ENCODE results near the gene ZNF532. TPM values are rescaled to one million over a fixed set of nuclear protein-coding genes. Genes with fewer than 3 reads are reported as not detected.
A peak's percentile ranks its signal among the peaks of the same experiment; 100 is the strongest.

The ZNF532 gene
- total RNA-seq, 4 donors from 2014 or later, result 16.2 to 26.9 (median 22.7) TPM

DNA sequence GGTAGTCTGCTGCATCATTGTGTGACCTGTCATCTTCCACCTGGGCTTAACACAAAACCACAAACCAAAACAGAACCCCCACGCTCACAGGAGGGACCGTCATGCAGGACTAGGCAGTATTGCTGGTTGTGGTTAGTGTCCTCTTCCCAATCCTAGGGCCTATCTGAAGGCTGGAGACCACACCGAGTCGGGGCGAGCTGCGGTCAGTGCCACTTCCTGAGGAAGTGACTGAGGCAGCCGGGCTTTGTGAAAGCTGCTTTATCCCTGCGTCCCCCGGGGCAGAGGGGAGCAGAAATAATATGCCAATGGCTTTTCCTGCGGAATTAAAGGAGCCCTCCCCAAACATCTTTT is 22.9 kb downstream of the ZNF532 start:
- TF ChIP-seq POLR2A (IDR thresholded peaks at IDR 0.05), result no peak
- peak in 1 of 3 donors; percentile 25 for TF ChIP-seq POLR2AphosphoS5 (IDR thresholded peaks at IDR 0.05)
- H3K27me3 ChIP-seq, result no peaks in the 10 kb centered on the region
- intact Hi-C loops (cut with DNase I; ENCODE audit: low total_unique reads), result no loop called here
- 76% methylated on average over 10 of the region's 10 CpGs; no CpG with 5 or more reads in 1 of the 2 donors for WGBS, 2 donors (ENCODE audit: low coverage in 1 of 2)
- in situ Hi-C loops (cut with MboI; ENCODE audit: low pct_ligation_motif_present in 1 of 4, low pct_unique_long_range_greater_than_20kb in 1 of 4, low sequenced_read_pairs in 3 of 4), result no loop called here
- peak; percentile 67 for DNase-seq
- peak overlapping the region; percentile 54 to 76 (median 72) for H3K27ac ChIP-seq
- H3K4me1 ChIP-seq, result peaks cover 0 to 29% (median 4%) of the 10 kb centered on the region in 4 donors
- H3K36me3 ChIP-seq, result no peaks in the 10 kb centered on the region
- H3K9me3 ChIP-seq, result no peaks in the 10 kb centered on the region
- no peak overlapping the region for H3K4me3 ChIP-seq

DNA sequence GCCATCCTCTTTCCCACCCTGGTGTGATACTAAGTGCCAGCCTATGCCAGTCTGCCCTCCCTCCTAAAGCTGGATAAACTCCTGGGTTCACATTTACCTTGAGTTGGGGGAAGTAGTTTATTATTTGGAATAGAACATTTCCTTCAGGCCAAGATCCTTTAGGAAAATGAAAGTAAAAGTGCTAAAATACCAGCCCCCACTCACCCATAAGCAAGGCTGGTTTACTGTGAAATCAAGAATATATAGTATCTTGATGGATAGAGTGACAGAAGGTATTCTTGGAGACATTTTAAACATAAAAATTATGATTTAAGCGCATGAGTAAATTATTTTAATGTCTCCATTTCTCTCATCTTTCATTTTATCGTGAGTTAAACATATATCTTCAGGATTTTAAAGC is 27.1 kb downstream of the ZNF532 start:
- H3K27me3 ChIP-seq, result no peaks in the 10 kb centered on the region
- no peak for DNase-seq
- H3K36me3 ChIP-seq, result no peaks in the 10 kb centered on the region
- TF ChIP-seq EP300 (IDR thresholded peaks at IDR 0.05; ENCODE audit: low read depth), result no peak
- TF ChIP-seq POLR2A (IDR thresholded peaks at IDR 0.05), result no peak
- no peak for TF ChIP-seq POLR2AphosphoS5 (IDR thresholded peaks at IDR 0.05)
- TF ChIP-seq, protein P1, sequence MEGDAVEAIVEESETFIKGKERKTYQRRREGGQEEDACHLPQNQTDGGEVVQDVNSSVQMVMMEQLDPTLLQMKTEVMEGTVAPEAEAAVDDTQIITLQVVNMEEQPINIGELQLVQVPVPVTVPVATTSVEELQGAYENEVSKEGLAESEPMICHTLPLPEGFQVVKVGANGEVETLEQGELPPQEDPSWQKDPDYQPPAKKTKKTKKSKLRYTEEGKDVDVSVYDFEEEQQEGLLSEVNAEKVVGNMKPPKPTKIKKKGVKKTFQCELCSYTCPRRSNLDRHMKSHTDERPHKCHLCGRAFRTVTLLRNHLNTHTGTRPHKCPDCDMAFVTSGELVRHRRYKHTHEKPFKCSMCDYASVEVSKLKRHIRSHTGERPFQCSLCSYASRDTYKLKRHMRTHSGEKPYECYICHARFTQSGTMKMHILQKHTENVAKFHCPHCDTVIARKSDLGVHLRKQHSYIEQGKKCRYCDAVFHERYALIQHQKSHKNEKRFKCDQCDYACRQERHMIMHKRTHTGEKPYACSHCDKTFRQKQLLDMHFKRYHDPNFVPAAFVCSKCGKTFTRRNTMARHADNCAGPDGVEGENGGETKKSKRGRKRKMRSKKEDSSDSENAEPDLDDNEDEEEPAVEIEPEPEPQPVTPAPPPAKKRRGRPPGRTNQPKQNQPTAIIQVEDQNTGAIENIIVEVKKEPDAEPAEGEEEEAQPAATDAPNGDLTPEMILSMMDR (IDR thresholded peaks at IDR 0.05), result no peak
- H3K4me1 ChIP-seq, result peaks cover 0 to 41% (median 4%) of the 10 kb centered on the region in 4 donors
- 88 to 92% methylated on average over 2 of the region's 2 CpGs for WGBS, 2 donors (ENCODE audit: low coverage in 1 of 2)
- intact Hi-C loops (cut with DNase I; ENCODE audit: low total_unique reads), result no loop called here
- in situ Hi-C loops (cut with MboI; ENCODE audit: low pct_ligation_motif_present in 1 of 4, low pct_unique_long_range_greater_than_20kb in 1 of 4, low sequenced_read_pairs in 3 of 4), result no loop called here
- H3K27ac ChIP-seq, result peak overlapping the region in 3 of 4 donors; percentile 18 to 44 (median 30)
- H3K4me3 ChIP-seq, result peak overlapping the region in 1 of 4 donors; percentile 12
- H3K9me3 ChIP-seq, result no peaks in the 10 kb centered on the region

- Histone ChIP-seq H3K4me1 (peaks cover 0 to 36% (median under 1%) of the 10 kb centered on the region in 4 donors), H3K9me3 (no peaks in the 10 kb centered on the region), H3K27me3 (no peaks in the 10 kb centered on the region), H3K4me3 (no peak overlapping the region), H3K27ac (peak overlapping the region in 1 of 4 donors; percentile 30), H3K36me3 (no peaks in the 10 kb centered on the region)
- in situ Hi-C loops (cut with MboI; ENCODE audit: low pct_ligation_motif_present in 1 of 4, low pct_unique_long_range_greater_than_20kb in 1 of 4, low sequenced_read_pairs in 3 of 4) (no loop called here), intact Hi-C loops (cut with DNase I; ENCODE audit: low total_unique reads) (no loop called here)
- DNase-seq, result no peak
- TF ChIP-seq, protein P1 (IDR thresholded peaks at IDR 0.05), result no peak
- TF ChIP-seq POLR2AphosphoS5 (IDR thresholded peaks at IDR 0.05), result no peak
- TF ChIP-seq POLR2A (IDR thresholded peaks at IDR 0.05), result no peak
- TF ChIP-seq EP300 (IDR thresholded peaks at IDR 0.05; ENCODE audit: low read depth), result no peak
- 74 to 75% methylated on average over 6 of the region's 6 CpGs for WGBS, 2 donors (ENCODE audit: low coverage in 1 of 2)
Observed at GRCh38 chr18:58892488-58892887, 27.8 kb downstream of the ZNF532 start.

DNA sequence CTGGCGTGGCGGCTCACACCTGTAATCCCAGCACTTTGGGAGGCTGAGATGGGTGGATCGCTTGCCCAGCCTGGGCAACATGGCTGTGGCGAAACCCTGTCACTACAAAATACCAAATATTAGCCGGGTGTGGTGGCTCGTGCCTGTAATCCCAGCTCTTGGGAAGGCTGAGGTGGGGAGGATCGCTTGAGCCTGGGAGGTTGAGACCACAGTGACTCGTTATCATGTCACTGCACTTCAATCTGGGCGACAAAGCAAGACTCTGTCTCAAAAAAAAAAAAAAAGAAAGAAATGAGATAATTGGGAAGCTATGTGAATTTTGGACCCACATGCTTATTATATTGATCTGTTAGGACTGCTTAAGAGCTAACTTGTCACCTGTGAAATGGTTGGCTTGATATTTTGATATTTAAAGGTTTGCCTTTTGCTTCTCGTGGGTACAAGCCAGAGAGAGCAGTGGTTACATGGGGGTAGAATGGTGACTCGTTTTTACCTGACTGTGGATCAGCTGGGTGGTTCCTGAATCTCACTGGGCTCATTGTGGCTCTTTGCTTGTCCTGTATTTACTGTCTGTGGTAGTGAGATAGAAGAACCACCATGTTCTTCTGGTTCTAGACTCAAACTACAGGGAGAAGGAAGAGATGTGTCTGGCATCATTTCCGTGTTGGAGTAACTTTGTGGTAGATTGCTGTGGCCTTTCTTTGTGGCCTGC is 28.9 kb downstream of the ZNF532 start:
- no peak overlapping the region for H3K27ac ChIP-seq
- TF ChIP-seq POLR2AphosphoS5 (IDR thresholded peaks at IDR 0.05) (no peak), EP300 (IDR thresholded peaks at IDR 0.05; ENCODE audit: low read depth) (no peak), POLR2A (IDR thresholded peaks at IDR 0.05) (no peak)
- TF ChIP-seq, protein P1 (IDR thresholded peaks at IDR 0.05), result no peak
- intact Hi-C loops (cut with DNase I; ENCODE audit: low total_unique reads) (no loop called here), in situ Hi-C loops (cut with MboI; ENCODE audit: low pct_ligation_motif_present in 1 of 4, low pct_unique_long_range_greater_than_20kb in 1 of 4, low sequenced_read_pairs in 3 of 4) (no loop called here)
- peaks cover 0 to 28% (median 0%) of the 10 kb centered on the region in 4 donors for H3K4me1 ChIP-seq
- no peaks in the 10 kb centered on the region for H3K27me3 ChIP-seq
- H3K4me3 ChIP-seq, result no peak overlapping the region
- 79 to 88% methylated on average over 10 to 12 of the region's 12 CpGs for WGBS, 2 donors (ENCODE audit: low coverage in 1 of 2)
- no peak for DNase-seq
- no peaks in the 10 kb centered on the region for H3K9me3 ChIP-seq
- no peaks in the 10 kb centered on the region for H3K36me3 ChIP-seq
